Nucleus accumbens (tissue), 56 donors: ENCODE data around the gene CNTN4.

Experiments used
- DNase-seq, 56 donors: peaks; one replicate each; lab custom pipeline; 2025; lab: John Stamatoyannopoulos, UW

The CNTN4 gene

GRCh38 chr3:2250783-2251182, 152.1 kb downstream of the CNTN4 start:
- no peak for DNase-seq

GRCh38 chr3:2261747-2262146, 163.1 kb downstream of the CNTN4 start:
- DNase-seq: no peak

GRCh38 chr3:2262204-2262603, 163.5 kb downstream of the CNTN4 start:
- DNase-seq: no peak

- DNase-seq: no peak
Observed at GRCh38 chr3:2266606-2267005, 167.9 kb downstream of the CNTN4 start.

- DNase-seq: no peak
Observed at GRCh38 chr3:2268779-2269178, 170.1 kb downstream of the CNTN4 start.

- DNase-seq: no peak
Observed at GRCh38 chr3:2274526-2274925, 175.9 kb downstream of the CNTN4 start.

GRCh38 chr3:2283818-2284217, 185.2 kb downstream of the CNTN4 start:
- DNase-seq: no peak

GRCh38 chr3:2300938-2301337, 202.3 kb downstream of the CNTN4 start:
- no peak for DNase-seq

GRCh38 chr3:2301361-2301760, 202.7 kb downstream of the CNTN4 start:
- DNase-seq: no peak

GRCh38 chr3:2303566-2303965, 204.9 kb downstream of the CNTN4 start:
- no peak for DNase-seq

GRCh38 chr3:2311022-2311421, 212.4 kb downstream of the CNTN4 start:
- DNase-seq: no peak

- DNase-seq: no peak
Observed at GRCh38 chr3:2317521-2317920, 218.9 kb downstream of the CNTN4 start.

- no peak for DNase-seq
Observed at GRCh38 chr3:2334921-2335320, 236.3 kb downstream of the CNTN4 start.

- no peak for DNase-seq
Observed at GRCh38 chr3:2343031-2343682, 244.5 kb downstream of the CNTN4 start.

- DNase-seq: no peak
Observed at GRCh38 chr3:2352134-2352762, 253.6 kb downstream of the CNTN4 start.

- no peak for DNase-seq
Observed at GRCh38 chr3:2354702-2355101, 256.0 kb downstream of the CNTN4 start.

- no peak for DNase-seq
Observed at GRCh38 chr3:2356298-2356950, 257.8 kb downstream of the CNTN4 start.

GRCh38 chr3:2360815-2361214, 262.1 kb downstream of the CNTN4 start:
- DNase-seq: no peak

GRCh38 chr3:2362122-2362521, 263.5 kb downstream of the CNTN4 start:
- DNase-seq: no peak

- DNase-seq: no peak
Observed at GRCh38 chr3:2363854-2364253, 265.2 kb downstream of the CNTN4 start.

- no peak for DNase-seq
Observed at GRCh38 chr3:2370317-2370716, 271.7 kb downstream of the CNTN4 start.

- DNase-seq: no peak
Observed at GRCh38 chr3:2372306-2372705, 273.6 kb downstream of the CNTN4 start.
